ENCODE data around the gene FAF2.

DNA sequence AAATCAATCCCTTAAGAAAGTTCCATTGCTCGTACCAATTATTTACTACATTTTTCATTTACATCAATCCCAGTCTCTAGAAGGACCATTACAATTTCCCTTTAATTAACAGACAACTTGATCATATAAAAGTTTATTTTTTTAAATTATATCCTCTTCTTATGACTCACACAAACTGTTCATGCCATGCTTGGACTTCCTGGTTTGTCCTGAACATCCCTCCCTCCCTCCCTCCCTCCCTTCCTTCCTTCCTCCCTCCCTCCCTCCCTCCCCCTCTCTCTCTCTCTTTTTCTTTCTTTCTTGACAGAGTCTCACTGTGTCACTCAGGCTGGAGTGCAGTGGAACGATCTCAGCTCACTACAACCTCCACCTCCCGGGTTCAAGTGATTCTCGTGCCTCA lies 20.2 kb upstream of the FAF2 start:
- TF ChIP-seq, protein P1, sequence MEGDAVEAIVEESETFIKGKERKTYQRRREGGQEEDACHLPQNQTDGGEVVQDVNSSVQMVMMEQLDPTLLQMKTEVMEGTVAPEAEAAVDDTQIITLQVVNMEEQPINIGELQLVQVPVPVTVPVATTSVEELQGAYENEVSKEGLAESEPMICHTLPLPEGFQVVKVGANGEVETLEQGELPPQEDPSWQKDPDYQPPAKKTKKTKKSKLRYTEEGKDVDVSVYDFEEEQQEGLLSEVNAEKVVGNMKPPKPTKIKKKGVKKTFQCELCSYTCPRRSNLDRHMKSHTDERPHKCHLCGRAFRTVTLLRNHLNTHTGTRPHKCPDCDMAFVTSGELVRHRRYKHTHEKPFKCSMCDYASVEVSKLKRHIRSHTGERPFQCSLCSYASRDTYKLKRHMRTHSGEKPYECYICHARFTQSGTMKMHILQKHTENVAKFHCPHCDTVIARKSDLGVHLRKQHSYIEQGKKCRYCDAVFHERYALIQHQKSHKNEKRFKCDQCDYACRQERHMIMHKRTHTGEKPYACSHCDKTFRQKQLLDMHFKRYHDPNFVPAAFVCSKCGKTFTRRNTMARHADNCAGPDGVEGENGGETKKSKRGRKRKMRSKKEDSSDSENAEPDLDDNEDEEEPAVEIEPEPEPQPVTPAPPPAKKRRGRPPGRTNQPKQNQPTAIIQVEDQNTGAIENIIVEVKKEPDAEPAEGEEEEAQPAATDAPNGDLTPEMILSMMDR (IDR thresholded peaks at IDR 0.05; ENCODE audit: low read depth, low read length), result no peak
- no peak for TF ChIP-seq POLR2A (IDR thresholded peaks at IDR 0.05; ENCODE audit: extremely low read depth, insufficient read length)
- TF ChIP-seq, protein P2, sequence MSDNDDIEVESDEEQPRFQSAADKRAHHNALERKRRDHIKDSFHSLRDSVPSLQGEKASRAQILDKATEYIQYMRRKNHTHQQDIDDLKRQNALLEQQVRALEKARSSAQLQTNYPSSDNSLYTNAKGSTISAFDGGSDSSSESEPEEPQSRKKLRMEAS (IDR thresholded peaks at IDR 0.05; ENCODE audit: low read depth, low read length), result no peak
